Measurements from ENCODE around the gene TEAD1. TPM values are rescaled to one million over a fixed set of nuclear protein-coding genes. Genes with fewer than 3 reads are reported as not detected.
A peak's percentile ranks its signal among the peaks of the same experiment; 100 is the strongest.

Gene TEAD1
- total and polyA plus RNA-seq, 5 donors from 2014 or later = 0.30 TPM; not detected in 4

DNA sequence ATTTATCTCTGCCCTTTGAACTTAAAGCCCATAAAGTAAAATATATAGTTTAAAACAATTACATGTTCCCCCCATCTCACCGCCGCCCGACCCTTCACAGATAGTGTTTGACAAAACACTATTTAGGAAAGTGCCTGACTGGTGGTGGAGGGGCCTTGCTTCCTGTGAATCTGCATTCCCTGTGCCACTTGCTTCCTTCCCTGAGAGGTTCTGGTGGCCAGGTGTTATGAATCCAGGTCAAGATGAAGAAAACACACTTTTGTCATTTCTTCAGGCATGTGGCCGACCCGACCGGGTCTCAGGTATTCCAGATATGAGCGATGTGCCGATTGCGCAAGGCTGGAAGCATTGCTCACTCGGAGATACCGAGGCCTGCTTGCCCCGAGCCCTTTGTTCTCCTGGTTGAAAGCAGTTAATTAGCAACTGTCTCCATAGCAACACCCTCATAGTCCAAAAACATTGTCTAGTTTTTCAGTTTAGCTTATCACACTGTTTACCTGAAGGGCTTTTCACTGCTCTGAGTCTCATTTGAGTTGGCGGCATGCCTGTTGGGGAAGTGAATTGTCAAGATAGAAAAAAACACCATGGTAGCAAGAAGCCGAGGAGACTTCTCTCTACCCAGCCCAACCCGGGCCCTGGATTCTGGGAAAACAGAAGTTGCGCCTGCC is 128.3 kb downstream of the TEAD1 start:
- ATAC-seq (ENCODE audit: low read depth in 2 of 2) (no peak), DNase-seq (no peak)
- peaks cover 31% of the 10 kb centered on the region for H3K27me3 Mint-ChIP-seq
- H3K4me3 ChIP-seq (ENCODE audit: low read depth, low read length) = no peak overlapping the region
- no peak overlapping the region for H3K27ac Mint-ChIP-seq
- H3K36me3 Mint-ChIP-seq = no peaks in the 10 kb centered on the region
- H3K4me1 ChIP-seq (ENCODE audit: control insufficient read depth, insufficient read depth, low read length, poor library complexity, severe bottlenecking) = no peaks in the 10 kb centered on the region
- no peak overlapping the region for H3K27ac ChIP-seq (ENCODE audit: insufficient read depth, low read length, poor library complexity, severe bottlenecking)
- H3K4me1 Mint-ChIP-seq = peaks cover 0 to 2% (median 0%) of the 10 kb centered on the region in 4 donors
- H3K9me3 ChIP-seq (ENCODE audit: control insufficient read depth in 2 of 2, low read length in 2 of 2) = no peaks in the 10 kb centered on the region
- H3K4me3 Mint-ChIP-seq = no peak overlapping the region
- peaks cover 22% of the 10 kb centered on the region for H3K27me3 ChIP-seq (ENCODE audit: control insufficient read depth, insufficient read depth, low read length)
- peaks cover 0 to 4% (median 0%) of the 10 kb centered on the region in 7 donors for H3K9me3 Mint-ChIP-seq
- H3K36me3 ChIP-seq (ENCODE audit: control insufficient read depth, insufficient read depth, low read length) = no peaks in the 10 kb centered on the region

DNA sequence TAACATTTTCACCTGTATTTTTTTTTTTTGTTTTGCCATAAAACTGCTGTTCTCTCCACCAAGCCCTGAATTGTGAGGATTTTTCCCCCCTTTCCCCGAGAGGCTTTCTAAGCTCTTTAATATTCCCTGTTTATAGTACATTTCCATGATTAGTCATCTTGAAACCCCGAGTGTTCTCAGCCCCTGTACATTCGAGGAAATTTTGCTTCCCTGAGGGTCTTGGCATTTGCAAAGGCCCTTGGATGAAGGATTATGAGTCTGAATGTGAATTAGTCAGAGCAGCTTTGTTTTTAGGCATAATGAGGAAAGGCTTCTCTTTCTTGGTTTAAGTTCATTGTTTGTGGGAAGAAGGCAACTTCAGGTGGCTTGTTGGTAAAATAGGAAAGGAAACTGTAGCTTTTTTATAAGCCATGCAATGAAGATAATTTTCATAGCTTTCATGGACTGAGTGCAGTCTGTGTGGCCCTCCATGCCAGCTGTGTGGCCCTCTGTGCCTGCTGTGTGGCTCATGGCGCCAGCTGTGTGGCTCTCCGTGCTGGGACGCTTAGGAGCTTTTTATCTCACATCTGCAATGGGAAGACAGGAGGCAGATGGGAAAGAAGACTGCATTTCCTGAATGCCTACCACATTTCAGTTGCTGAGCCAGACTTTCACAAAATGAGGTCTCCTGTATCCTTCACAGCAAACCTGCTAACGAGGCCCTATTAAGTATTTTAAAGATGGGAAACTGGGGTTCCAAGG is 129.0 kb downstream of the TEAD1 start:
- peaks cover 0 to 3% (median 0%) of the 10 kb centered on the region in 7 donors for H3K9me3 Mint-ChIP-seq
- Histone ChIP-seq H3K4me1 (ENCODE audit: control insufficient read depth, insufficient read depth, low read length, poor library complexity, severe bottlenecking) (no peaks in the 10 kb centered on the region), H3K9me3 (ENCODE audit: control insufficient read depth in 2 of 2, low read length in 2 of 2) (no peaks in the 10 kb centered on the region), H3K27me3 (ENCODE audit: control insufficient read depth, insufficient read depth, low read length) (peaks cover 22% of the 10 kb centered on the region), H3K27ac (ENCODE audit: insufficient read depth, low read length, poor library complexity, severe bottlenecking) (no peak overlapping the region), H3K36me3 (ENCODE audit: control insufficient read depth, insufficient read depth, low read length) (no peaks in the 10 kb centered on the region), H3K4me3 (ENCODE audit: low read depth, low read length) (no peak overlapping the region)
- DNase-seq (no peak), ATAC-seq (ENCODE audit: low read depth in 2 of 2) (no peak)
- H3K27ac Mint-ChIP-seq = no peak overlapping the region
- peaks cover 0 to under 1% (median 0%) of the 10 kb centered on the region in 4 donors for H3K4me1 Mint-ChIP-seq
- no peaks in the 10 kb centered on the region for H3K36me3 Mint-ChIP-seq
- H3K27me3 Mint-ChIP-seq = peaks cover 29% of the 10 kb centered on the region
- no peak overlapping the region for H3K4me3 Mint-ChIP-seq

DNA sequence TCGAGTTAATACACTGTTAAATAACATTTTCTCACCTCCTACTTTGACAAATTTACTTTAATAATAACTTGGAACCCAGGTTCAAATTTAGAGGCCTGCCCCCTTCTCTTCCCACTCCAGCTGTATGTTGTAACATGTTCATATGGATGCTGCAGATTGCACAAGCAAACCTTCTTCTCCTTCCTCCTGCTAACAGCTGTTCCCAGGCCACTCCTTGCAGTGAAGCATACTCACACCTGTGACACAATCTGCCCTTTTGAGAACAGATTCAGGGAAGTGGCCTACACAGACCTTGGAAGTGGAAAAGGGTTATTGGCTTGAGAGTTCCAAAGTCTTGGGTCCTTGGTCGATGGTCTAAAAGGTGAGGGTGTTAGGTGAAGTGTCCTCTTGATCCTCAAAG is 131.9 kb downstream of the TEAD1 start:
- no peaks in the 10 kb centered on the region for H3K9me3 ChIP-seq (ENCODE audit: control insufficient read depth in 2 of 2, low read length in 2 of 2)
- ATAC-seq (ENCODE audit: low read depth in 2 of 2) = no peak
- H3K27me3 ChIP-seq (ENCODE audit: control insufficient read depth, insufficient read depth, low read length) = peaks cover 4% of the 10 kb centered on the region
- Mint-ChIP-seq H3K4me3 (no peak overlapping the region), H3K4me1 (no peaks in the 10 kb centered on the region), H3K36me3 (no peaks in the 10 kb centered on the region), H3K27ac (no peak overlapping the region), H3K9me3 (no peaks in the 10 kb centered on the region), H3K27me3 (peaks cover 9% of the 10 kb centered on the region)
- no peak overlapping the region for H3K27ac ChIP-seq (ENCODE audit: insufficient read depth, low read length, poor library complexity, severe bottlenecking)
- no peak overlapping the region for H3K4me3 ChIP-seq (ENCODE audit: low read depth, low read length)
- no peaks in the 10 kb centered on the region for H3K4me1 ChIP-seq (ENCODE audit: control insufficient read depth, insufficient read depth, low read length, poor library complexity, severe bottlenecking)
- H3K36me3 ChIP-seq (ENCODE audit: control insufficient read depth, insufficient read depth, low read length) = no peaks in the 10 kb centered on the region
- no peak for DNase-seq

DNA sequence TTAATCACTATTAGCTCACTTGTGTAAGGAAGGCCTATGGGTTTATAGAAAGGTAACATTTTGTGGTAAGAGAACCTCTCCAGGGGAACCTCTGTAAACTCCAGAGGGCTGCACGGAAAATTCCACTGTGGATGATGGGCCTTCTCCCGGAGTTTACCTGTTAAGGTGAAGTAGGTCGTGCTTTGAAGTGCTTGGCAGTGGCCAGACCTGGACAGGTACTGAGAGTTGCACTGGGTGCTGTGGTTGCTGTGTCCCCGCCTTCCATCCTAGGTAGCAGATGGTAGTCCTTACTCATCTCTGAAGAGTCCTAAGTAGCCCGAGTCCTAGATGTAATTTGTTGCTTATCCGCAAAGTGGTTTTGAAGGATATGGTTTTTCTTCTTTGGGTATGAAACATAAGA is 133.4 kb downstream of the TEAD1 start:
- Mint-ChIP-seq H3K27me3 (peaks cover 11% of the 10 kb centered on the region), H3K36me3 (no peaks in the 10 kb centered on the region), H3K4me3 (no peak overlapping the region), H3K27ac (no peak overlapping the region), H3K4me1 (no peaks in the 10 kb centered on the region), H3K9me3 (no peaks in the 10 kb centered on the region)
- no peak overlapping the region for H3K27ac ChIP-seq (ENCODE audit: insufficient read depth, low read length, poor library complexity, severe bottlenecking)
- no peak for ATAC-seq (ENCODE audit: low read depth in 2 of 2)
- H3K27me3 ChIP-seq (ENCODE audit: control insufficient read depth, insufficient read depth, low read length) = peaks cover 5% of the 10 kb centered on the region
- no peaks in the 10 kb centered on the region for H3K9me3 ChIP-seq (ENCODE audit: control insufficient read depth in 2 of 2, low read length in 2 of 2)
- DNase-seq = no peak
- H3K36me3 ChIP-seq (ENCODE audit: control insufficient read depth, insufficient read depth, low read length) = no peaks in the 10 kb centered on the region
- H3K4me1 ChIP-seq (ENCODE audit: control insufficient read depth, insufficient read depth, low read length, poor library complexity, severe bottlenecking) = no peaks in the 10 kb centered on the region
- H3K4me3 ChIP-seq (ENCODE audit: low read depth, low read length) = no peak overlapping the region

DNA sequence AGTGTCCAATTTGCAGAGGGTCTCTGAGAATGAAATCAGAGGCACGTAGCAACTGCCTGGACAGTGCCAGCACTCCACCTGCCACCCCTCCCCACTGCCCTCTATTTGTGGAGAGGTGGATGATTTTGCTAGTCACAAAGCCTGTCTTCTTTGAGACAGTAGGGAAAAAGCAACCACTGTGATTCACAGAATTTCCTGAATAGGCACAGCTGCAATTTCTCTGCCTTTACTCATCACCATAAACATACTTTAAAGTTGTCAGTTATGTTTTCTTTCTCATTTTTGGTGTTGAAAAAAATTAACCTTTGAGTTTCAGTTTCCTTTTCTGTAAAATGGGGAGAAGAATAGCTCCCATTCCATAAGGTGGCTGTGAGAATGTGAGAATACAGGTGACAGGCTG is 134.3 kb downstream of the TEAD1 start:
- no peak overlapping the region for H3K4me3 Mint-ChIP-seq
- H3K36me3 ChIP-seq (ENCODE audit: control insufficient read depth, insufficient read depth, low read length) = no peaks in the 10 kb centered on the region
- no peaks in the 10 kb centered on the region for H3K4me1 Mint-ChIP-seq
- H3K27ac Mint-ChIP-seq = no peak overlapping the region
- no peak overlapping the region for H3K27ac ChIP-seq (ENCODE audit: insufficient read depth, low read length, poor library complexity, severe bottlenecking)
- DNase-seq (peak in 1 of 3 donors; percentile 7), ATAC-seq (ENCODE audit: low read depth in 2 of 2) (no peak)
- peaks cover 5% of the 10 kb centered on the region for H3K27me3 ChIP-seq (ENCODE audit: control insufficient read depth, insufficient read depth, low read length)
- no peak overlapping the region for H3K4me3 ChIP-seq (ENCODE audit: low read depth, low read length)
- H3K9me3 ChIP-seq (ENCODE audit: control insufficient read depth in 2 of 2, low read length in 2 of 2) = no peaks in the 10 kb centered on the region
- no peaks in the 10 kb centered on the region for H3K4me1 ChIP-seq (ENCODE audit: control insufficient read depth, insufficient read depth, low read length, poor library complexity, severe bottlenecking)
- H3K36me3 Mint-ChIP-seq = no peaks in the 10 kb centered on the region
- H3K27me3 Mint-ChIP-seq = peaks cover 9% of the 10 kb centered on the region
- no peaks in the 10 kb centered on the region for H3K9me3 Mint-ChIP-seq

DNA sequence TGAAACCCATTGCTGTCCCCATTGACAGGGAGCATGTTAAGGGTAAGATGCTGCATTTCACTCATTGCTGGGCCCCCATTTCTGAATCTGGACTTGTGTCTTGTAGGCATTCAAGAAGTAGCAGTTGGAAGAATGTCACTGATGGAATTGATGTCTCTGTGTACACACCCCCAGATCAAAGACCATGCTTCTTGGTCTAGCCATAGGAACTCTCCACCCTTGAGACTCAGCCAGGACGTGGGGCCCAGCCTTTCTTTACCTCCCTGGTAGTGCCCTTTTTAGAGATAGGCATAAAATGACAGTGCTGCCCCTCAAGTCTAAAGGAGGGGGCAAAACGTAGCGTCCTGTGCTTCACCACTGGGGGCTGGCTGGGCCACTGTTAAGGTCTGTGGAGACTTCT is 135.1 kb downstream of the TEAD1 start:
- Mint-ChIP-seq H3K4me1 (peaks cover 0 to 1% (median 0%) of the 10 kb centered on the region in 4 donors), H3K27ac (no peak overlapping the region), H3K36me3 (no peaks in the 10 kb centered on the region), H3K9me3 (no peaks in the 10 kb centered on the region), H3K27me3 (peaks cover 9% of the 10 kb centered on the region), H3K4me3 (no peak overlapping the region)
- no peaks in the 10 kb centered on the region for H3K4me1 ChIP-seq (ENCODE audit: control insufficient read depth, insufficient read depth, low read length, poor library complexity, severe bottlenecking)
- ATAC-seq (ENCODE audit: low read depth in 2 of 2) (no peak), DNase-seq (no peak)
- peaks cover 5% of the 10 kb centered on the region for H3K27me3 ChIP-seq (ENCODE audit: control insufficient read depth, insufficient read depth, low read length)
- no peak overlapping the region for H3K27ac ChIP-seq (ENCODE audit: insufficient read depth, low read length, poor library complexity, severe bottlenecking)
- H3K36me3 ChIP-seq (ENCODE audit: control insufficient read depth, insufficient read depth, low read length) = no peaks in the 10 kb centered on the region
- H3K4me3 ChIP-seq (ENCODE audit: low read depth, low read length) = no peak overlapping the region
- no peaks in the 10 kb centered on the region for H3K9me3 ChIP-seq (ENCODE audit: control insufficient read depth in 2 of 2, low read length in 2 of 2)

DNA sequence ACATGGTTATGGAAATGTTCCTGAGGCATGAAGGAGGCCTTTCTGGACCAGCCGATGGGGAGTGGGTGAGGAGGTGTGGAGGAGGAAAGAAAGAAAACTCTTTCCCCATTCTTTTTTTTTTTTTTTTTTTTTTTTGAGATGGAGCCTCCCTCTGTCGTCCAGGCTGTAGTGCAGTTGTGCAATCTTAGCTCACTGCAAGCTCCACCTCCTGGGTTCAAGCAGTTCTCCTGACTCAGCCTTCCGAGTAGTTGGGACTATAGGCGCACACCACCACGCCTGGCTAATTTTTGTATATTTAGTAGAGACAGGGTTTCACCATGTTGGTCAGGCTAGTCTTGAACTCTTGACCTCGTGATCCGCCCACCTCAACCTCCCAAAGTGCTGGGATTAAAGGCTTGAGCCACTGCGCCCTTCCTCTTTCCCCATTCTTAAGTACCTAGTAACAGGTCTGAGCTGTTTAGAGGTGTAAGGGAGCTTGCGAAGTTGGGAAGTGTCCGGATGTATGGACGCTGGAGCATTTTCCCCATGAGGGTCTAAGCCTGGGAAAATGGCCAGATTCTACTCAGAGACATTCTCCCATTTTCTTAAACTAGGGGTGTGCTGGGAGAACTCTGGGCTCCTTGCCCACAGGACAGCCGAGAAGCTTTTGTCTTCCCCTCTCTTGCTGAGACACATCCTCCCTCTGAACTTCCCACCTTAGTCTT is 135.8 kb downstream of the TEAD1 start:
- Histone ChIP-seq H3K4me3 (ENCODE audit: low read depth, low read length) (no peak overlapping the region), H3K36me3 (ENCODE audit: control insufficient read depth, insufficient read depth, low read length) (no peaks in the 10 kb centered on the region), H3K27me3 (ENCODE audit: control insufficient read depth, insufficient read depth, low read length) (peaks cover 5% of the 10 kb centered on the region), H3K9me3 (ENCODE audit: control insufficient read depth in 2 of 2, low read length in 2 of 2) (no peaks in the 10 kb centered on the region), H3K27ac (ENCODE audit: insufficient read depth, low read length, poor library complexity, severe bottlenecking) (no peak overlapping the region), H3K4me1 (ENCODE audit: control insufficient read depth, insufficient read depth, low read length, poor library complexity, severe bottlenecking) (no peaks in the 10 kb centered on the region)
- Mint-ChIP-seq H3K27ac (no peak overlapping the region), H3K4me3 (no peak overlapping the region), H3K4me1 (peaks cover 0 to 7% (median 0%) of the 10 kb centered on the region in 4 donors), H3K9me3 (no peaks in the 10 kb centered on the region), H3K36me3 (no peaks in the 10 kb centered on the region), H3K27me3 (peaks cover 9% of the 10 kb centered on the region)
- ATAC-seq (ENCODE audit: low read depth in 2 of 2) (no peak), DNase-seq (no peak)
